BJ (cell line): ENCODE measurements around the gene PRAME. TPM values are rescaled to one million over a fixed set of nuclear protein-coding genes. Genes with fewer than 3 reads are reported as not detected.

Experiments used
- CTCF ChIA-PET: fragments of 350-600 bp; formaldehyde crosslinking; extraction: SDS; loops from one replicate; lab custom pipeline; 2021; ENCODE audit warnings: antibody characterized with exemption, inconsistent platforms; lab: Yijun Ruan, JAX
- POLR2A ChIA-PET: fragments of 300-600 bp; sonication (Branson Sonifier 250); formaldehyde crosslinking; extraction: SDS; loops from one replicate; lab custom pipeline; 2021; ENCODE audit warnings: antibody characterized with exemption; lab: Charles Lee
- DNase-seq: peaks from one replicate; pipeline ENCODE4 v3.0.0-alpha.2; 2011; ENCODE audit warnings: low read depth
- H3K27me3 ChIP-seq: 2 replicates; pipeline ENCODE4 v1.6.0; 2011; ENCODE audit warnings: low read length; ENCODE audit not compliant: control insufficient read depth, insufficient read depth
- H3K36me3 ChIP-seq: 2 replicates; pipeline ENCODE4 v1.5.1; 2011; ENCODE audit warnings: low read length; ENCODE audit not compliant: control insufficient read depth, insufficient read depth
- H3K4me3 ChIP-seq: 2 replicates; pipeline ENCODE4 v1.5.1; 2011; ENCODE audit warnings: low read depth, mild to moderate bottlenecking, control low read depth, low read length
- polyA plus RNA-seq: library from polyadenylated mRNA; depleted of rRNA; stranded (reverse); fragments of >200 nt; gene quantifications from 2 replicates; pipeline ENCODE4 v1.2.3, GENCODE V29; 2011
- TF ChIP-seq, protein P1 (sequence below): IDR thresholded peaks from 2 replicates; pipeline ENCODE4 v1.5.1; 2011; ENCODE audit warnings: low read depth, mild to moderate bottlenecking, control low read depth, inconsistent platforms, low read length, moderate library complexity; ENCODE audit not compliant: insufficient read depth

The PRAME gene
- polyA plus RNA-seq, 1 experiment: 0.15 TPM

DNA sequence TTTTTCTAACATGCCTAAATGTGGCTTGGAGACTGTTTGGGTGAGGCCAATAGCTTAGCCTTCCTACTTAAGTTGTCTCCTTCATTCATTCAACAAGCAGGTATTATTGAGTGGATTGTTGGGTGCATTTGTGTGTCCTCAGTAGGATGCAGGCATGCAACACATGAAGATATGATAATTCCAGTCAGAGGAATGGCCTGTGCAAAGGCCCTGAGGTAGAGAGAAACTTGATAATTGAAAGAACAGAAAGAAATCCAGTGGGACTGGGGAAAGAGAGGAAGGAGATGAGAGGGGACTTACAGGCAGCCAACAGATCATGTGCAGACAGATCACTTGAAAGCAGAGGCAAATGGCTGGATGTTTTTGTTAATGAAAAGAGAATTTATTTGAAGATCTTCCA lies 15.3 kb upstream of the PRAME start:
- ChIA-PET POLR2A (no interaction called here), CTCF (interaction anchor here (4.3 kb wide), 1 partner anchor 13 kb away, joined by 17 read pairs; no protein-coding TSS in a partner anchor)

GRCh38 chr22:22573047-22573889 lies 14.2 kb upstream of the PRAME start:
- peaks cover 3% of the 10 kb centered on the region; the same call in 1 of the 2 replicates for H3K27me3 ChIP-seq
- ChIA-PET CTCF (interaction anchor here (4.3 kb wide), 1 partner anchor 14 kb away, joined by 17 read pairs; no protein-coding TSS in a partner anchor), POLR2A (no interaction called here)
- no peaks in the 10 kb centered on the region for H3K36me3 ChIP-seq
- no peak for DNase-seq
- TF ChIP-seq, protein P1, sequence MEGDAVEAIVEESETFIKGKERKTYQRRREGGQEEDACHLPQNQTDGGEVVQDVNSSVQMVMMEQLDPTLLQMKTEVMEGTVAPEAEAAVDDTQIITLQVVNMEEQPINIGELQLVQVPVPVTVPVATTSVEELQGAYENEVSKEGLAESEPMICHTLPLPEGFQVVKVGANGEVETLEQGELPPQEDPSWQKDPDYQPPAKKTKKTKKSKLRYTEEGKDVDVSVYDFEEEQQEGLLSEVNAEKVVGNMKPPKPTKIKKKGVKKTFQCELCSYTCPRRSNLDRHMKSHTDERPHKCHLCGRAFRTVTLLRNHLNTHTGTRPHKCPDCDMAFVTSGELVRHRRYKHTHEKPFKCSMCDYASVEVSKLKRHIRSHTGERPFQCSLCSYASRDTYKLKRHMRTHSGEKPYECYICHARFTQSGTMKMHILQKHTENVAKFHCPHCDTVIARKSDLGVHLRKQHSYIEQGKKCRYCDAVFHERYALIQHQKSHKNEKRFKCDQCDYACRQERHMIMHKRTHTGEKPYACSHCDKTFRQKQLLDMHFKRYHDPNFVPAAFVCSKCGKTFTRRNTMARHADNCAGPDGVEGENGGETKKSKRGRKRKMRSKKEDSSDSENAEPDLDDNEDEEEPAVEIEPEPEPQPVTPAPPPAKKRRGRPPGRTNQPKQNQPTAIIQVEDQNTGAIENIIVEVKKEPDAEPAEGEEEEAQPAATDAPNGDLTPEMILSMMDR: no peak
- H3K4me3 ChIP-seq: no peak overlapping the region

More for the DNA sequence above, 15.3 kb upstream of the PRAME start:
- Histone ChIP-seq H3K36me3 (no peaks in the 10 kb centered on the region), H3K27me3 (peaks cover 1% of the 10 kb centered on the region; the same call in 1 of the 2 replicates), H3K4me3 (no peak overlapping the region)
- TF ChIP-seq, protein P1: no peak
- no peak for DNase-seq

GRCh38 chr22:22571862-22572261 lies 12.8 kb upstream of the PRAME start:
- H3K27me3 ChIP-seq: peaks cover 3% of the 10 kb centered on the region; the same call in 1 of the 2 replicates
- CTCF ChIA-PET: interaction anchor here (4.3 kb wide), 1 partner anchor 15 kb away, joined by 17 read pairs; no protein-coding TSS in a partner anchor
- POLR2A ChIA-PET: no interaction called here
- no peaks in the 10 kb centered on the region for H3K36me3 ChIP-seq
- TF ChIP-seq, protein P1: no peak
- H3K4me3 ChIP-seq: no peak overlapping the region
- DNase-seq: no peak

DNA sequence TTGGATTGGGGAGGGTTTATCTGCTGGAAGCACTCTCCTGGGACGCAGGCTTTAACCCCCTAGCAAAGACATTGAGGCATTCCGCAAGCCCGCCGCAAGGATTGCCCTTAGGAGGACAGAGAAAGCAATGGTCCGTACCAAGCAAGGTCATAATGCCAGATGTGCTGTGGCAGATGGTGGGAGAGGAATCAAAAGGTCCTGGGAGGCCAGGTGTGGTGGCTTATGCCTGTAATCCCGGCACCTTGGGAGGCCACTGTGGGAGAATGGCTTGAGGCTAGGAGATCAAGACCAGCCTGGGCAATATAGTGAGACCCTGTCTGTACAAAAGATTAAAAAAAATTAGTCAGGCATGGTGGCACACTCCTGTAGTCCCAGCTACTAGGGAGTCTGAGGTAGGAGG lies 12.4 kb upstream of the PRAME start:
- no peak for DNase-seq
- POLR2A ChIA-PET: no interaction called here
- no peak overlapping the region for H3K4me3 ChIP-seq
- CTCF ChIA-PET: interaction anchor here (4.3 kb wide), 1 partner anchor 16 kb away, joined by 17 read pairs; no protein-coding TSS in a partner anchor
- TF ChIP-seq, protein P1: no peak
- peaks cover 3% of the 10 kb centered on the region; the same call in 1 of the 2 replicates for H3K27me3 ChIP-seq
- H3K36me3 ChIP-seq: no peaks in the 10 kb centered on the region

DNA sequence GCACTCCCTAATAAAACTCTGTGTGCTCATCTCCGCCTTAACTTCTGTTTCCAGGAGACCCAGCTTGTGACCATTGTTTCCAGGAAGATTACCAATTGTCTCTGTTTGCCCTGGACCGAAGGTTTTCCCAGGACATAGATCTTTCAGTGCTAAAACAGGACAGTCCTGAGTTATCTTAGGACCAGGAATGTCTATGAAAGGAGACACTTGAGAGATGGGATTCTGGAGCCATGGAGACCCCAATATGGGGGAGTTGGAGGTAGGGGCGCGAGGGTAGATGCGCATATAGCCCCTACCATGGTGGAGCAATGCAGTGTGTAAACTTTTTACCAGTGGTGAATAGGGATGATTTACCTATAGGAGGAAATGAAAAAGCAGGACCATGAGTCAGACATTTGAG lies 10.2 kb upstream of the PRAME start:
- ChIA-PET CTCF (interaction anchor here (1.0 kb wide), 1 partner anchor 97 kb away, joined by 3 read pairs; no protein-coding TSS in a partner anchor), POLR2A (no interaction called here)
- TF ChIP-seq, protein P1: no peak
- no peak overlapping the region for H3K4me3 ChIP-seq
- H3K36me3 ChIP-seq: no peaks in the 10 kb centered on the region
- DNase-seq: no peak
- peaks cover 2% of the 10 kb centered on the region; the same call in 1 of the 2 replicates for H3K27me3 ChIP-seq
